OCI-M2 (cell line): ENCODE measurements around the gene ATCAY.
"Not testable (repeated sequence)": the region's sequence is repeated elsewhere in the genome, so short reads cannot be mapped to it uniquely, and the experiment has no call there.

Experiments used
- DNase-seq: peaks from one replicate; lab custom pipeline; 2025; ENCODE audit not compliant: unreplicated experiment; lab: John Stamatoyannopoulos, UW

The ATCAY gene

DNA sequence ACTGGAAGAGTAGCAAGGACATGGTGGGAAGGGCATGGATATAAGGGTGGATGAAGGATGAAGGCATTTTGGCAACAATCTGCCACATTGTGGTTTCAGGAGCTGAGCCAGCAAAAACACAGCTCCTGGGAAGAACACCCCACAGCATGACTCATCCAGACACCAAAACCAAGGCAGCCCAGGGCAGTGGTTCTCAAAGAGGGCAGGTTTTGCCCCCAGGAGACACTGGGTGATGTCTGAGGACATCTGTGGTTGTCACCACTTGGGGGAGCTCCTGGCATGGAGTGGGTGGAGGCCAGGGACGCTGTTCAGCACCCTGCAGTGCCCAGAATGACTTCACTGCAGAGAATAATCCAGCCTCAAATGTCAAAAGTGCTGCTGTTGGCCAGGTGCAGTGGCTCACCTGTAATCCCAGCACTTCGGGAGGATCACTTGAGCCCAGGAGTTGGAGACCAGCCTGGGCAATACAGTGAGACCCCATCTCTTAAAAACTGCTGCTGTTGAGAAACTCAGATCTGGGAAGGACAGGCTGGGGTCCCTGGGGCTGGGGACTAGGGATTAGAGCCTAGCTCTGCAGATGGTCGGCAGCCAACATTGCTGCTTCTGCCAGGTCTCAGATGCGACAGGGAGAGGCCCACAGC is 27.8 kb upstream of the ATCAY start:
- DNase-seq = no peak

DNA sequence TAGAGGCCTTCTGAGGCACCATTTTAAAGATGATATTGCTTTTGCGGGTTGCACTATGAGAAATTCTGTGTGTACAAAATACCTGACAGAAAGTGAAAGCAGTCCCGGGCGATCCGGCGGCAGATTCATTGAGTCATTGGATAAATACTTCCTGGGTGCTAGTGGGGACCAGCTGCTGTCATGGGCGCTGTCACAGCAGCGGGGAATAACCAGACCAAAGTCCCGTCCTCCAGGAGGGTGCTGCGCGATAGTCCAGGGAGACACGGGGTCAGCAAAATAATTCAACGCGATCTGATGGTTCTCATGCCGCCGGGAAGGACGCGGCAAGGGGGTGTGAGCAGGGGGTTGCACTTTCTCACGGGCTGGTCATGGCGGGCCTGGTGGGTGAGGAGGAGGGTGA is 25.2 kb upstream of the ATCAY start:
- DNase-seq = no peak

DNA sequence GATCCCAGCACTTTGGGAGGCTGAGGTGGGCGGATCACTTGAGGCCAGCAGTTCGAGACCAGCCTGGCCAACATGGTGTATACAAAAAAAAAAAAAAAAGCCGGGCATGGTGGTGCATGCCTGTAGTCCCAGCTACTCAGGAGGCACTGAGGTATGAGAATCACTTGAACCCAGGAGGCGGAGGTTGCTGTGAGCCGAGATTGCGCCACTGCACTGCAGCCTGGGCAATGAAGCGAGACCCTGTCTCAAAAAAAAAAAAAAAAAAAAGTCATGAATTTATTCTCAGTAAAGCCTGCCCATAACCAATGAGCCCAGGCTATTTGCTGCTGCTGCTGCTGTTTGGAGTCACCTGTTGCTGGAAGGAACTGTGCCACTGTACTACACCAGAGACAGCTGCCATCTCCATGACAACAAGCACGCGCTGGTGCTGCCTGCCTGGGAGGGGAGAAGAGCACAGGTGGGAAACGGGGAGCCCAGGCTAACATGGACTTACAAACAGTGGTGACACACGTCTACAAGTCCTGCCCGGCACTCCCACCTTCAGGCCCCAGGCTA is 23.0 kb upstream of the ATCAY start:
- DNase-seq = no peak

DNA sequence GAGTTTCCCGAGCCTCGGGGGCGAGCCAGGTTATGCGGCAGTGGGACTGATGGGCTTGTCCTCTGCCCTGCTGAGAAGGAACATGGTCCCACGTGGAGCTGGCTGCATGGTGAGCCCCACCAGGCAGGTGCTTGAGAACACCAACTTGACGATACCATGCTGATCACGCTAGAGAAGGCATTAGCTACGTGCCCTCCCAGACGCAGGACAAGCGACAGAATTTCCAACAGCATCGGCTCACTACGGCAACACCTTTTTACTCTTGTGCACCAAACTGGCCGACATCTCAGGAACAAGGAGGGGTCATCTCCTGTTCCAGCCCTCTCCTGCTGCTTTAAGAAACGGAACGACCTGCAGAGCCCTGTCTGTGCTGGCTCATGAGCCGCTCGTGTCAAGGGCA is 20.0 kb upstream of the ATCAY start:
- DNase-seq = no peak

DNA sequence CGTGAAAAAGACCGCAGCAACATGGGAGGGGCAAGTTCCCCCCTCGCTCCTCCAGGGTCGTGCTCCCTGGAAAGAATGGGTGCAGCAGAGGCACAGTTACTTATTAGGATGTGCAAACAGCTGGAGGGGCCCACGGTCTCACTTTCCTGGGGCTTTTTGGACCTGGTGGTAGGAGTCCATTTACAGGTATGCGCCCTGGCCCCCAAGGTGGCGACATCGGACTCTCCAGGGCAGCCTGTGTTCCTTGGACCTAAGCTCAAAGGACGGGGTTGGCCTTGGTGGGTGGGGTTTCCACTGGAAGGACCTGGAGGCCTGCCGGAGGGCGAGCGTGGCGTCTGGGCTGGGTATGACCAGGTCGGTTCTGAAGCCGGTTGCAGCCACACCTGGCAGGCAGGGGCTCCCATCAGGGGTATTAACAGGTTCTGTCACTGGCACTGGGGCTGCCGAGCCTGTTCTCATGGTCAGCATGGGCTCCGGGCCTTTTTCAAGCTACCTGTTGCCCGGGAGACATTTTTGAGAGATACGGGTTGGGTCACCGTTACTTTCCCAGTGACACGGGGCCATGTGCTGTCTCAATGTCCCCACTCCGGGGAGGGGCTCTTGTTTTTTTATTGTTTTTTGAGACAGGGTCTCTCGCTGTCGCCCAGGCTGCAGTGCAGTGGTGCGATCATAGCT is 17.5 kb upstream of the ATCAY start:
- no peak for DNase-seq

DNA sequence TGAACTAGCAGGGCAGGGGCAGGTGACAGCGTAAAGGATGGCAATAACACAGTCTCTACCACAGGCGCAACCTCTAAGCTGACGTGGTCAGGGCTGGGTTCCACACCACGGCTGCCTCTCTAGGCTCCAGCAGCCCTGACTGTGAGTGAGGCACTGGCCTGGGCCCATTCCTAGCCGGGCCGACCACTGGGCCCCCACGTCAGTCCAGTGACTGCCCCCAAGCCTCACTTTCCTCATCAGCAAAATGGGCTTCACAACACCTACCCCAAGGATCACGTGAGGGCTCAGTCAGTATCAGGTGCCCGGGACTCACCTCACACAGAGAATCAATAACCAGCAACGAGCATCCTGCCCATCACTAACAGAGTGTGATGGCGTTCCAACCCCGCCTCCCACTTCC is 16.8 kb upstream of the ATCAY start:
- no peak for DNase-seq

DNA sequence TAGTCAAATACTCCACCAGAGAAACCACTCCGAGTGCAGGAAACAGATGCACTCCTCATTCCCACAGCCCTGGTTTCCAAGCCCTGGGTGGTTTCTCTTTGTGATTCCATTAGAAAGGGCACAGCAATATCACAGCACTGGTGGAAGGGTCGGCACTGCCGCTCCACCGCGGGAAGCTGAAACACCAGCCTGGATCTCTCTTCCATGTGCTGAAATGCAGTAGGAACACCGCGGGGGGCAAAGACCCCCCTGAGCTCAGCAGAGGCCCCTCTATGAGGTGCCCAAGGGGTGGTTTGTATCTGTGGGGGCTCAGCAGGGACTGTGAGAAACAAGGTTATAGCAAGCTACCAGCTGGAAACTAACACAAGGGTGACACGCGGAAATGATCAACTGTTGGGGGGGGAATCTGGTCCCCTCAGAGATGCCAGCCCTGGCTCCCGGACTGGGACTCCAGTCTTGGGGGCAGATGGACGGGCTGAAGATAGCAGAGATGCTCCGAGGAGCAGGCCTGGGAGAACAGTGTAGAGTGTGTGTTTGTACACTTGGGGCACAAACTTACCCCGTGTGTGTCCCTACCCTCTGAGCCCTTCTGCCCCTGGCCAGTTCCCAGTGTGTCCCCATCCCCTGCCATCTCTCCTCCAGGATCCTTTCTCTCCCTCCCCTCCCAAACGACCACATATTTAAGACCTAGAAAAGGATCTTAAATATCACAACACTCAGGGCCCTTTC is 13.4 kb upstream of the ATCAY start:
- no peak for DNase-seq

DNA sequence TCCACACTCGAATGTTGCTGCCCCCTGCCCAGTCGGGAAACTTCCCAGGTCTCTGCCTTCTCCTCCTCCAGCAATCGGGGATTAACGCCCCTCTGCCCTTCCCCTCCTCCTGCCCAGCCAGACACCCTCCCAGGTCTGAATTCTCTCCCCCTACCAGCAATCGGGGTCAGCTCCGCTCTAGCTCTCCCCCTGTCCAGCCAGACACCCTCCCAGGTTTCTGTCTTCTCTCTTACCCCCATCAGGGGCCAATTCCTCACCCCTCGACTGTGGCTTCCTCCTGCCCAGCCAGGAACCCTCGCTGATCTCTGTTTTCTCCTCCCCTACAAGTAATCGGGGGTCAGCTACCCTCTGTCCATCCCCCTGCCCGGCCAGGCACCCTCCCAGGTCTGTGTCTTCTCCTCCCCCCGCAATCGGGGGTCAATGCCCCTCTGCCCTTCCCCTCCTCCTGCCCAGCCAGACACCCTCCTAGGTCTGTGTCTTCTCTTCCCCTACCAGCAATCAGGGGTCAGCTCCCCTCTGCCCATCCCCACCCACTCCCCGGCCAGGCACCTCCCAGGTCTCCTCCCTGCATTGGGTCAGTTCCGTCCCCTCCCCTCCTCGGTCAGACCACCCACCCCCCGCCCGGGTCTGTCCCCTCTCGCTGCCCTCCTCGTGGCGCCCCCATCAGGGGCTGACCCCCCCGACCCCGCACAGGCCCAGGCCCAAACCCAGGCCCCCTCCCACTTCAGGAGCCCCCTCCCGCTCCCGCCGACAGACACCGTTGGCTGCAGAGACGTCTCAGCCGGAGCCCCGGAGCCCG is 12.3 kb upstream of the ATCAY start:
- no peak for DNase-seq

DNA sequence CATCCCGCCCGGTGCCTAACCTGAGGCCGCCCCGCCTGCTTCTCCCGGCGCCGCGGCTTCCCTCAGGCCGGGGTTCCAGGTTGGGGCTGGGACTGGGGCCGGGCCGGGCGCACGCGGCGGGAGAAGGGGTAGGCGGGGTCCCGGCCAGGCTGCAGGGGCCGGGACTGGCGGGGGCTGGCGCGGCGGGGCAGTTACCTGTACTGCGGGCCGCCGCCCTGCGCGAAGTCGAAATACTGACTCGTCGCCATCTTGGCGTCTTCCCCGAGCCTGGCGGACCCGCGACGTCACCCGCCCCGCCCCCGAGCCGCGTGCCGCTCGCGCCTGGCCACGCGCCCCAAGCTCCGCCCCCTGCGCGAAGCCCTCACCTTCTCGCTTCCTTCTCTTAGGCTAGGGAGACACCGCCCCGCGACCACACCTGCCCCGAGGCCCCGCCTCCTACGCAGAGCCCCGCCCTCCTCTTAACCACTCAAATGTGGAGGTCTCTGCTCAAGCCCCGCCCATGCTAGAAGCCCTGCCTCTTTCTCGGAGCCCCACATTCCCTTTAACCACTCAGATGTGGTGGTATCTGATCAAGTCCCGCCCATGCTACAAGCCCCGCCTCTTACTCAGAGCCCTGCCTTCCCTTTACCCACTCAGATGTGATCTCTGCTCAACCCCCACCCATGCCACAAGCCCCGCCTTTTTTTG is 11.6 kb upstream of the ATCAY start, which contains the start of gene ZFR2:
Gene ZFR2 (minus strand): TSS at position 269 of the 687 bp plus-strand sequence. CDS start 21 bp downstream, at position 248.
- peak; percentile 45 for DNase-seq

DNA sequence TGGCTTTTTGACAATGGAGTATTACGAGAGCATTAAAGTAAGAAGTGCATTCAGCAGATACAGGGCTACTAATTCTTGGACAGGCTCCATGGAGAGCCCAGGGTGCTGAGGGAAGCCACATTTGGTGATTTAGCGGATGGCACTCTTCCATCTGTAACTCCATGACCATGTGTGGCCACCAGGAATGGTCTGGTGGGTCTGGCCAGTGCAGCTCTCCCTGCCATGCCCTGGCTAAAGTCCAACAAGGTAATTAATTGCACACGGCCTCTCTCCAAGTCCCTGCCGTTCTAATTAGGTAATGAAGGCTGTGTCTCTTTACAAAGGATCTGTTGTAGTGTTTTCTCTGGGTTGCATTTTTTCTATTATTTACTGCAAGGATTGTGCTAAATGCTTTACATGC is 7.3 kb upstream of the ATCAY start:
- DNase-seq = no peak

DNA sequence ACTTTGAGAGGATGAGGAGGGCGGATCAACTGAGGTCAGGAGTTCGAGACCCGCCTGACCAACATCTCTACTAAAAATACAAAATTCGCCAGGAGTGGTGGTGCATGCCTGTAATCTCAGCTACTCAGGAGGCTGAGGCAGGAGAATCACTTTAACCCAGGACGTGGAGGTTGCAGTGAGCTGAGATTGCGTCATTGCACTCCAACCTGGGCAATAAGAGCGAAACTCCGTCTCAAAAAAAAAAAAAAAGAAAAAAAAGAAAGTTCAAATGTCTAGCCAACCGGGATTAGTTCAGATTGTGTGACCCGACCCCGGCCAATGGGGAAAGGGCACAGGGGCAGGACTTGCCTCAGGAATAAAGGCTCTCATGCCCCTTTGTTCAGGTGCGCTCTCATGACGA is 5.8 kb upstream of the ATCAY start:
- not testable (repeated sequence) for DNase-seq

DNA sequence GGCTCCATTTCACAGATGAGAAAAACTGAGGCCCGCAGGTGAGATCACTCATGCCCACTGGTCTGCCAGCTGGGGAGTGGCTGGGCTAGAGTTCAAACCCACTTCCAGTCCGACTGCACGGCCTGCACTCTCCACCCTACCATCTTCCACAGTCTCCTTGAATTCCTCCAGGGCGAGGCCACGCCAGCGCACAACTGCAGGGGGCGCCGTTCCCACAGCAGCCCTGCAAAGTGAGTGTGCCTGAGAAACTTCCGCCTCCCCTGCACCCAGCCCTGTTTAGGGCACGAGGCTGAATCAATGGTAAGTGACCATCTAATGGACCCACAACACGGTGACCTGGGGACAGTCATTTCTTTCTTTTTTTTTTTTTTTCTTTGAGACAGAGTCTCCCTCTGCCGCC is 829 bp upstream of the ATCAY start:
- no peak for DNase-seq

DNA sequence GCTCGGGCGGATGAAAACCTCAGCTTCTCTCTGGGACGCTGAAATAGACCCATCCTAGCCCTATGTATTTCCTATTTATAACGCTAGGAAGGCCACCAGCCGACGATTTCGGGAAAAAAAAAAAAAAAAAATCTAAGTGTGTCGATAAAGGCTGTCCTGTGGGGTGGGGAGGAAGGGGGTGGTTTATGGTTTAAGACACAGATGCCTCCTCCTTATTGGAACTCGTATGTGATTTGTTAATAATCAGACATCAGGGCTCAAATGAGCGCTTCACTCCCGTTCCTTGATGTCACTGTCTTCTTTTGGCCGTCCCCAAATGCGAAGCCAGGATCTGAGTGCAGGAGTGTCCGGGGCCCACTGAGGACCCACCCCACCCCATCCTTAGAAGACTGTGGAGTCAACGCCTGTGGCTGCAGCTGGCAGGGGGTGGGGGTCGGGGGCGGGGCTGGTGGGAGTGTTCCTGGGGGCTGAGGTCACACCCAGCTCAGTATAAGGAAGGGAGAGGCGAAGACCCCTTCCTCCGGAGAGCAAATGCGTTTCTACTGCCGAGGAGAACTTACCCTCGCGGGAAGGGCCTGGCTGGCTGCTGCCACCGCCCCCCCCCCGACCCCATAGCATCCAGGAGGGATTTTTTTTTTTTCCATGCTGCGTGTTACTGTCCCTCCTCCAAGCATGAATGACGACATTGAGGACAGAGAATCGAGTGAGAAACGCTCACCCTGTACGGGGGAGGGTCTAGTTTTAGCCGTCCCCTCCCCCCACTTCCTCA is 971 bp downstream of the ATCAY start:
- DNase-seq = peak; percentile 14

DNA sequence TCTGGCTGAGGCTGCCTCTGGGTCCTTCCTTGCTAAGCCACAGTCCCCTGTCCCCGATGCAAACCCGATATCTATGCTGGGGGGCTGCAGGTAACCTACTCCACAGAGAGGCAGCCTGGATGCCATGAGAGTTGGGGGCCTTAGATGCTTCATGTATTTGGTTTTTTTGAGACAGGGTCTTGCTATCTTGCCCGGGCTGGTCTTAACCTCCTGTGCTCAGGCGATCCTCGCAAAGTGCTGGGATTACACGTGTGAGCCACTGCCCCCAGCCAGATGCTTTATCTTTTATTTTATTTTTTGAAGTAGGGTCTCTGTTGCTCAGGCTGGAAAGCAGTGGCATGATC is 1.5 kb downstream of the ATCAY start:
- DNase-seq = no peak

DNA sequence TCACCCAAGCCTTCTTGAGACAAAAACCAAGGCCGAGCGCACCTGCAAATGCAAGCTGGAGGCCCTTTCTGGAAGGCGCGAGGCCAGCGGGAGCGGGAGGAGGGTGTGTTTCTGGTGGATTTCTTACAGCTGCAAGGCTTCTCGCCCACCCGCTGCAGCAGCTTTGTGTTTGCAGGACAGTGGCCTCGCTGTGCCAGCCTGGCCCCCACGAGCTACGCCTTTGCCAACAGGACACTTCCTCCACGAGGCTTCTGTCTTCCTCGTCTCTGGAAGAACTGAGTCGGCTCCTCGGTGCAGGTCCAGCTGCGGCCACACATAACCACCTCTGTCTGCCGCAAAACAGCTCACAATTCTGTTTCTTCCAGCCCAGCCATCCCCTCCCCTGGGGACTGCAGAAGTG is 10.1 kb downstream of the ATCAY start:
- no peak for DNase-seq

DNA sequence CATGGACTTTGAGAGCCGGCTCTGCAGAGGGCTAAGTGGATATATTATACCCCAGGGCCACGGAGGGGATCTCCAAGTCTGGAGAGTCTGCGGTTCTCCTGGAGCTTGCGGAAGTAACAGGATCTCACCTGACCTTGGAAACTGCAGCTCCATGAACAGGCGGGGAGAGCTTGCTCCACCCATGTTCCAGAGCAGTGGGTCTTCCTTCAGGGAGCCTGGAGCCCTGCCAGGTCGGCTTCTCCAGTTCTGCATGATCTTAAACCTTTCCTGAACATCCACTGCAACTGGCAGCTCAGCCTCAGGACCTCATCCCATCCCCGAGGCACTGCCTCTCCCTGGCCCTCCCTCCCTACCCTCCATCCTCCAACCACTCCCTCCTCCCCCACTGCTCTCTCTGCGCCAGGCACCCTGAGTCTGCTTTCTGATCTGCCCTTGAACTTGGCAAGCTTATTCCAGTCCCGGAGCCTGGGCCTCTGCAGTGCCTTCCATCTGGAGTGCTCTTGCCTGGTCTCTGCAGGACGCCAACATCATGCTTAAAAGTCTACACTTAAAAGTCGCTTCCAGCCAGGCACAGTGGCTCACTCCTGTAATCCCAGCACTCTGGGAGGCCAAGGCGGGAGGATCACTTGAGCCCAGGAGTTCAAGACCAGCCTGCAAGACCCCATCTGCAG is 13.2 kb downstream of the ATCAY start:
- DNase-seq = no peak

DNA sequence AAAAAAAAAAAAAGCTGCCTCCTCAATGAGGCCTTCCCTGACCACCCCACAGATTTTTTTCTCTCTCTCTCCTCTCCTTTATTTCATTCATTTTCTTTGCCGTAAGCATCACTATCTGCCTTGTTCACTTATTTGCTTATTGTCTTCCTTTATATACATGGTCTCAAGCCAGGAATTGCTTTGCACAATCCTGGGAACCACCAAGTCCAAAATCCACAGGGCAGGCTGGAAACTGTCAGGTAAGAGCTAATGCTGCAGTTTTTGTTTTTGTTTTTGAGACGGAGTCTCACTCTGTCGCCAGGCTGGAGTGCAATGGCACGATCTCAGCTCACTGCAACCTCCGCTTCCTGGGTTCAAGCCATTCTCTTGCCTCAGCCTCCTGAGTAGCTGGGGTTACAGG is 14.5 kb downstream of the ATCAY start:
- DNase-seq = not testable (repeated sequence)

DNA sequence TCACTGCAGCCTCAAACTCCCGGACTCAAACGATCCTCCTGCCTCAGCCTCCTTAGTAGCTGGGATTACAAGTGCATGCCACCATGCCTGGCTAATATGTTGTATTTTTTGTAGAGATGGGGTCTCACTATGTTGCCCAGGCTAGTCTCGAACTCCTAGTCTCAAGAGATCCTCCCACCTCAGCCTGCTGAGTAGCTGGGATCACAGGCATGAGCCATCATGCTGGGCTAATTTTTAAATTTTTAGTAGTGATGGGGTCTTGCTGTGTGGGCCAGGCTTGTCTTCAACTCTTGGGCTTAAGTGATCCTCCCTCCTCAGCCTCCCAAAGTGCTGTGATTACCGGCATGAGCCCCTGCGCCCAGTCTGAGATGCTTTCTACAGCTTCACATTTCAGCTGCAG is 15.3 kb downstream of the ATCAY start:
- no peak for DNase-seq

DNA sequence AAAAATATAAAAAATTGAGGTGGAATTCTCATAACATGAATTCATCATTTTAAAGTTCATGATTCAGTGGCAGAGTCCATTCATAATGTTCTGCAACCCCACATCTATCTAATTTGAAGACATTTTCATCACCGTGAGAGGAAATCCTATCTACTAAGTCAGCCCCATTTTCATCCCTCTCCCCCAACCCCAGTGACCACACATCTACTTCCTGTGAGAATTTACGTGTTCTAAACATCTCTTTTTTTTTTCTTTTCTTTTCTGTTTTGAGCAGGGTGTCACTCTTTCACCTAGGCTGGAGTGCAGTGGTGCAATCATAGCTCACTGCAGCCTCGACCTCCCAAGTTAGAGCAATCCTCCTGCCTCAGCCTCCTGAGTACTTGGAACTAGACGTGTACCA is 17.5 kb downstream of the ATCAY start:
- no peak for DNase-seq
